Measurements from ENCODE around the gene ZFC3H1.

GRCh38 chr12:71646512-71646911, 17.1 kb downstream of the ZFC3H1 start:
- no peak for TF ChIP-seq EZH2phosphoT487 (IDR thresholded peaks at IDR 0.05; ENCODE audit: low read length)
- TF ChIP-seq CTCF (IDR thresholded peaks at IDR 0.05; ENCODE audit: low read length), result no peak
- no peak for TF ChIP-seq EZH2 (optimal IDR thresholded peaks at IDR 0.05; ENCODE audit: low read depth, low read length)
